ENCODE measurements around the gene PLEKHB2.

- TF ChIP-seq CTCF (IDR thresholded peaks at IDR 0.05), result no peak
- TF ChIP-seq ZFX (IDR thresholded peaks at IDR 0.05; ENCODE audit: borderline replicate concordance), result no peak
These were observed 49.5 kb downstream of the PLEKHB2 start for GRCh38 chr2:131154647-131155046.
